HepG2 (cell line): ENCODE measurements around the gene COL18A1.

Experiments
- CBX2 ChIP-seq, 2 experiments: fragments of 200-600 bp in 1 of 2; sonication (generic); formaldehyde crosslinking in 1 of 2; IDR thresholded peaks; 2 replicates each; pipeline versions ENCODE4 v1.7.0 to v1.8.1; 2018 to 2022; ENCODE audit warnings: low read depth in 2 of 2, low read length in 1 of 2, mild to moderate bottlenecking in 1 of 2, missing genetic modification reagents in 1 of 2
- CTCF ChIP-seq: sonication (generic); formaldehyde crosslinking; IDR thresholded peaks from 2 replicates; pipeline ENCODE4 v1.5.0; 2020; ENCODE audit warnings: mild to moderate bottlenecking, missing genetic modification reagents, moderate library complexity
- JUNB ChIP-seq: sonication (generic); formaldehyde crosslinking; IDR thresholded peaks from 2 replicates; pipeline ENCODE4 v1.8.0; 2022; ENCODE audit warnings: missing genetic modification reagents, mild to moderate bottlenecking, borderline replicate concordance
- POLR2A ChIP-seq, 2 experiments: IDR thresholded peaks; 2 replicates each; pipeline ENCODE4 v1.6.1; 2011; ENCODE audit warnings: low read depth in 2 of 2, low read length in 2 of 2, mild to moderate bottlenecking in 1 of 2, moderate library complexity in 1 of 2; ENCODE audit not compliant: insufficient read depth in 1 of 2
- SETDB1 ChIP-seq: sonication (generic); formaldehyde crosslinking; IDR thresholded peaks from 2 replicates; pipeline ENCODE4 v1.5.1; 2020; ENCODE audit warnings: missing genetic modification reagents, mild to moderate bottlenecking, borderline replicate concordance
- SP1 ChIP-seq, 2 experiments: fragments of 450-650 bp in 1 of 2; sonication (generic) in 1 of 2; formaldehyde crosslinking in 1 of 2; IDR thresholded peaks; 2 replicates each; pipeline versions ENCODE4 v1.4.0 to v1.6.1; 2016 to 2020; ENCODE audit warnings: missing genetic modification reagents in 1 of 2
- TAF1 ChIP-seq: sonication (generic); formaldehyde crosslinking; IDR thresholded peaks from 2 replicates; pipeline ENCODE4 v1.4.0; 2020; ENCODE audit warnings: missing genetic modification reagents
- TCF7 ChIP-seq: sonication (generic); IDR thresholded peaks from 2 replicates; pipeline ENCODE4 v1.6.1; 2016; ENCODE audit warnings: antibody characterized with exemption, low read depth
- ZFP36 ChIP-seq: fragments of 150-350 bp; IDR thresholded peaks from 2 replicates; pipeline ENCODE4 v1.6.1; 2018; ENCODE audit warnings: borderline replicate concordance, low read length, low read depth; ENCODE audit not compliant: partially characterized antibody
- ZMYM3 ChIP-seq: sonication (generic); formaldehyde crosslinking; IDR thresholded peaks from 2 replicates; pipeline ENCODE4 v1.5.1; 2020; ENCODE audit warnings: mild to moderate bottlenecking, missing genetic modification reagents
- TF ChIP-seq, protein P1 (sequence below): sonication (generic); formaldehyde crosslinking; IDR thresholded peaks from 2 replicates; pipeline ENCODE4 v1.4.0; 2020; ENCODE audit warnings: missing genetic modification reagents, borderline replicate concordance

DNA sequence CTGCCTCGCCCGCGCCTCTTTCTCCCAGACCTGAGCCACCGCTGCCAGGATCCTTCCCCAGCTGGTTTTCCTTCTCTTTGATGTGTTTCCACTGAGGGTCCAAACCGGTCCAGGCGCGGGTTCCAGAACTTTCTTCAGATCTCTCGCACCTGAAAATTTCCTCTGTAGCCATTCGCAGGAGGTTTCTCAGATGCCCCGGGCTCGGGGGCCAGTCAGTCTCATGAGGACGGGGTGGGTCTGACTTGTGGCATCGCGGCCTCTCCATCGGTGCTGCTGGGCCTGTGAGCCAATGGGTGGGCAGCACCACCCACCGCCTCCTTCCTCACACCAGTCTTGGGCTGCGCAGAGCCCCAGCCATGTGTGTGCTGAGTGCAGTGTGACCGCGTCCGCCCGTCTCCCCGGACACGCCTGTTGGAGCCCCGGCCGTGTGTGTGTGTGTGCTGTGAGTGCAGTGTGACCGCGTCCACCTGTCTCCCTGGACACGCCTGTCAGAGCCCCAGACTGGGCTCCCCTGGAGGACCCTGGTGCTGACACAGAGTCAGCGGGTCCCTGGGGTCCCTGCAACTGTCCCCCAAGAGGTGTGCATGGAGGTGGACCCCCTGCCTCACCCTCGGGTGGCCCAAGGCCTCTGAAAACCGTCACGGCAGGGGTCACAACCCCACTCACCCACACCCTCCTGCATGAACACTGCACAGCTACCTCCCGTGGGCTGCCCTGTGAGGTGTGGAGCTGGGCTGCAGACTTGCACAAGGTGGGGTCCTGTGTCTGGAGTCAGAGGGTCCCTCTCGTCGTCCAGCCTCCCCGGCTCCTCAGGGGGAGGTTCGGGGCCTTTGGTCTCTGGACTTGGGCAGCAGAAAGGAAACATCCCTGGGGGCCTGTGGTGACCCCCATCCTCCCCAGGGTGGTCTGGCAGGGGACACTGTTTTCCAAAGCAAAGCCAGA is 20.2 kb downstream of the COL18A1 start:
- TF ChIP-seq ZMYM3 (CRISPR knock-in tag) (no peak), CTCF (CRISPR knock-in tag) (no peak), TCF7 (no peak), TAF1 (CRISPR knock-in tag) (no peak), ZFP36 (no peak), POLR2A (IDR thresholded peaks at IDR 0.05; ENCODE audit: insufficient read depth in 1 of 2, low read depth in 2 of 2, low read length in 2 of 2) (no peak), SETDB1 (CRISPR knock-in tag) (no peak), JUNB (CRISPR knock-in tag) (no peak), CBX2 (IDR thresholded peaks at IDR 0.05; ENCODE audit: low read depth, low read length) (no peak), CBX2 (CRISPR knock-in tag; IDR thresholded peaks at IDR 0.05; ENCODE audit: low read depth) (no peak), SP1 (IDR thresholded peaks at IDR 0.05) (no peak), SP1 (CRISPR knock-in tag; IDR thresholded peaks at IDR 0.05) (no peak)
- TF ChIP-seq, protein P1, sequence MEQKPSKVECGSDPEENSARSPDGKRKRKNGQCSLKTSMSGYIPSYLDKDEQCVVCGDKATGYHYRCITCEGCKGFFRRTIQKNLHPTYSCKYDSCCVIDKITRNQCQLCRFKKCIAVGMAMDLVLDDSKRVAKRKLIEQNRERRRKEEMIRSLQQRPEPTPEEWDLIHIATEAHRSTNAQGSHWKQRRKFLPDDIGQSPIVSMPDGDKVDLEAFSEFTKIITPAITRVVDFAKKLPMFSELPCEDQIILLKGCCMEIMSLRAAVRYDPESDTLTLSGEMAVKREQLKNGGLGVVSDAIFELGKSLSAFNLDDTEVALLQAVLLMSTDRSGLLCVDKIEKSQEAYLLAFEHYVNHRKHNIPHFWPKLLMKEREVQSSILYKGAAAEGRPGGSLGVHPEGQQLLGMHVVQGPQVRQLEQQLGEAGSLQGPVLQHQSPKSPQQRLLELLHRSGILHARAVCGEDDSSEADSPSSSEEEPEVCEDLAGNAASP (CRISPR knock-in tag), result no peak
